Measurements from ENCODE around the gene TMEM132E. TPM values are rescaled to one million over a fixed set of nuclear protein-coding genes. Genes with fewer than 3 reads are reported as not detected.

Gene TMEM132E
- total RNA-seq, 3 donors from 2014 or later (not counting 1 experiment from before 2014, with no cell fraction given): 0.05 to 0.08 TPM; not detected in 1

- H3K27me3 Mint-ChIP-seq (ENCODE audit: low read depth in 2 of 2): peaks cover 19 to 24% of the 10 kb centered on the region in 2 donors
- no peak overlapping the region for H3K27ac ChIP-seq (ENCODE audit: low read length)
- intact Hi-C loops (cut with micrococcal nuclease): no loop called here
- no peak overlapping the region for H3K4me3 Mint-ChIP-seq
- no peaks in the 10 kb centered on the region for H3K4me1 ChIP-seq (ENCODE audit: control insufficient read depth, insufficient read depth, low read length)
- H3K36me3 ChIP-seq (ENCODE audit: control insufficient read depth, insufficient read depth, low read length): no peaks in the 10 kb centered on the region
- DNase-seq (no peak), ATAC-seq (no peak)
- 78% methylated on average over 4 of the region's 4 CpGs for WGBS (ENCODE audit: insufficient coverage)
- no peak for TF ChIP-seq CTCF (IDR thresholded peaks at IDR 0.05)
- no peak overlapping the region for H3K27ac Mint-ChIP-seq
- no peaks in the 10 kb centered on the region for H3K9me3 Mint-ChIP-seq
- no peaks in the 10 kb centered on the region for H3K9me3 ChIP-seq (ENCODE audit: control insufficient read depth, insufficient read depth, low read length)
- H3K36me3 Mint-ChIP-seq: no peaks in the 10 kb centered on the region
- peaks cover 5% of the 10 kb centered on the region in 2 donors for H3K4me1 Mint-ChIP-seq
- no peak overlapping the region for H3K4me3 ChIP-seq (ENCODE audit: low read length)
- no peaks in the 10 kb centered on the region for H3K27me3 ChIP-seq (ENCODE audit: control insufficient read depth, insufficient read depth, low read length)
Observed at GRCh38 chr17:34553907-34554306, 25.5 kb upstream of the TMEM132E start.

GRCh38 chr17:34556384-34556783 is 23.0 kb upstream of the TMEM132E start:
- no peak for TF ChIP-seq CTCF (IDR thresholded peaks at IDR 0.05)
- Histone ChIP-seq H3K4me1 (ENCODE audit: control insufficient read depth, insufficient read depth, low read length) (no peaks in the 10 kb centered on the region), H3K4me3 (ENCODE audit: low read length) (no peak overlapping the region), H3K27ac (ENCODE audit: low read length) (no peak overlapping the region), H3K36me3 (ENCODE audit: control insufficient read depth, insufficient read depth, low read length) (no peaks in the 10 kb centered on the region), H3K9me3 (ENCODE audit: control insufficient read depth, insufficient read depth, low read length) (no peaks in the 10 kb centered on the region), H3K27me3 (ENCODE audit: control insufficient read depth, insufficient read depth, low read length) (no peaks in the 10 kb centered on the region)
- Mint-ChIP-seq H3K4me3 (no peak overlapping the region), H3K27me3 (ENCODE audit: low read depth in 2 of 2) (peaks cover 13 to 17% of the 10 kb centered on the region in 2 donors), H3K36me3 (no peaks in the 10 kb centered on the region), H3K4me1 (no peaks in the 10 kb centered on the region), H3K9me3 (no peaks in the 10 kb centered on the region), H3K27ac (no peak overlapping the region)
- DNase-seq: no peak
- no peak for ATAC-seq
- 25% methylated on average over 4 of the region's 4 CpGs for WGBS (ENCODE audit: insufficient coverage)
- intact Hi-C loops (cut with micrococcal nuclease): no loop called here

- Mint-ChIP-seq H3K27ac (no peak overlapping the region), H3K4me3 (no peak overlapping the region), H3K4me1 (no peaks in the 10 kb centered on the region), H3K36me3 (no peaks in the 10 kb centered on the region), H3K9me3 (no peaks in the 10 kb centered on the region), H3K27me3 (ENCODE audit: low read depth in 2 of 2) (peaks cover 12 to 14% of the 10 kb centered on the region in 2 donors)
- no peaks in the 10 kb centered on the region for H3K27me3 ChIP-seq (ENCODE audit: control insufficient read depth, insufficient read depth, low read length)
- intact Hi-C loops (cut with micrococcal nuclease): no loop called here
- no peak overlapping the region for H3K4me3 ChIP-seq (ENCODE audit: low read length)
- ATAC-seq (no peak), DNase-seq (no peak)
- WGBS (ENCODE audit: insufficient coverage): 86% methylated on average over 2 of the region's 2 CpGs
- no peaks in the 10 kb centered on the region for H3K4me1 ChIP-seq (ENCODE audit: control insufficient read depth, insufficient read depth, low read length)
- H3K36me3 ChIP-seq (ENCODE audit: control insufficient read depth, insufficient read depth, low read length): no peaks in the 10 kb centered on the region
- no peak overlapping the region for H3K27ac ChIP-seq (ENCODE audit: low read length)
- no peak for TF ChIP-seq CTCF (IDR thresholded peaks at IDR 0.05)
- no peaks in the 10 kb centered on the region for H3K9me3 ChIP-seq (ENCODE audit: control insufficient read depth, insufficient read depth, low read length)
Observed at GRCh38 chr17:34556931-34557330, 22.5 kb upstream of the TMEM132E start.

GRCh38 chr17:34561328-34561727 is 18.1 kb upstream of the TMEM132E start:
- TF ChIP-seq CTCF (IDR thresholded peaks at IDR 0.05): no peak
- no peaks in the 10 kb centered on the region for H3K4me1 Mint-ChIP-seq
- H3K27me3 Mint-ChIP-seq (ENCODE audit: low read depth in 2 of 2): peaks cover 7 to 15% of the 10 kb centered on the region in 2 donors
- 87% methylated on average over 1 of the region's 2 CpGs for WGBS (ENCODE audit: insufficient coverage)
- no peaks in the 10 kb centered on the region for H3K36me3 Mint-ChIP-seq
- Histone ChIP-seq H3K4me1 (ENCODE audit: control insufficient read depth, insufficient read depth, low read length) (no peaks in the 10 kb centered on the region), H3K9me3 (ENCODE audit: control insufficient read depth, insufficient read depth, low read length) (no peaks in the 10 kb centered on the region), H3K4me3 (ENCODE audit: low read length) (no peak overlapping the region), H3K27ac (ENCODE audit: low read length) (no peak overlapping the region), H3K36me3 (ENCODE audit: control insufficient read depth, insufficient read depth, low read length) (no peaks in the 10 kb centered on the region), H3K27me3 (ENCODE audit: control insufficient read depth, insufficient read depth, low read length) (no peaks in the 10 kb centered on the region)
- no peaks in the 10 kb centered on the region for H3K9me3 Mint-ChIP-seq
- ATAC-seq (no peak), DNase-seq (no peak)
- H3K27ac Mint-ChIP-seq: no peak overlapping the region
- intact Hi-C loops (cut with micrococcal nuclease): no loop called here
- no peak overlapping the region for H3K4me3 Mint-ChIP-seq
